Astrocyte (in vitro differentiated cells and primary cell): Measurements from ENCODE around the gene GOLGA8B.

Experiments
- EZH2 ChIP-seq: IDR thresholded peaks from 2 replicates; pipeline ENCODE4 v1.6.1; 2012; ENCODE audit warnings: mild to moderate bottlenecking, low read length, inconsistent platforms; ENCODE audit not compliant: insufficient read depth
- TF ChIP-seq, protein P1 (sequence below): IDR thresholded peaks from 2 replicates; pipeline ENCODE4 v1.5.1; 2011; ENCODE audit warnings: low read depth, mild to moderate bottlenecking, inconsistent platforms, low read length, moderate library complexity; ENCODE audit not compliant: insufficient read depth

DNA sequence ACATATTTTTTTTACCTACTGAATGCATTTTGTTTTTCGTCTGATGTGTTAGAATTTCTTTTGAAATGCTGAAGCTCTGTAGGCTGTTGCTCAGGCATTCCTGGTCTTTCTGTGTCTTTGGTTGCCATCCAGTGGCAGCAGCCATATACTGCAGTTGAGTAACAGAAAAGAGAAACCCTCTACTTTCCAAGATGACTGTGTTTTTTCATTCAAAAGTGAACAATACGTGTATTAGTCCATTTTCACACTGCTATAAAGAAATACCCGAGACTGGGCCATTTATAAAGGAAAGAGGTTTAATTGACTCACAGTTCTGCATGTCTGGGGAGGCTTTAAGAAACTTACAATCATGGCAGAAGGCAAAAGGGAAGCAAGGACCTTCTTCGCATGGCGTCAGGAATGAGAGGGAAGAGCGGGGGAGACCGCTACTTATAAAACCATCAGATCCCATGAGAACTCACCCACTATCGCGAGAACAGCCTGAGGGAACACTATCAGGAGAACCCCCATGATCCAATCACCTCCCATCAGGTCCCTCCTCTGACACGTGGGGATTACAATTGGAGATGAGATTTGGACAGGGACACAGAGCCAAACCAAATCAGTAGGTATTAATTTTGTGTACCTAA lies 4.7 kb upstream of the GOLGA8B start:
- TF ChIP-seq, protein P1, sequence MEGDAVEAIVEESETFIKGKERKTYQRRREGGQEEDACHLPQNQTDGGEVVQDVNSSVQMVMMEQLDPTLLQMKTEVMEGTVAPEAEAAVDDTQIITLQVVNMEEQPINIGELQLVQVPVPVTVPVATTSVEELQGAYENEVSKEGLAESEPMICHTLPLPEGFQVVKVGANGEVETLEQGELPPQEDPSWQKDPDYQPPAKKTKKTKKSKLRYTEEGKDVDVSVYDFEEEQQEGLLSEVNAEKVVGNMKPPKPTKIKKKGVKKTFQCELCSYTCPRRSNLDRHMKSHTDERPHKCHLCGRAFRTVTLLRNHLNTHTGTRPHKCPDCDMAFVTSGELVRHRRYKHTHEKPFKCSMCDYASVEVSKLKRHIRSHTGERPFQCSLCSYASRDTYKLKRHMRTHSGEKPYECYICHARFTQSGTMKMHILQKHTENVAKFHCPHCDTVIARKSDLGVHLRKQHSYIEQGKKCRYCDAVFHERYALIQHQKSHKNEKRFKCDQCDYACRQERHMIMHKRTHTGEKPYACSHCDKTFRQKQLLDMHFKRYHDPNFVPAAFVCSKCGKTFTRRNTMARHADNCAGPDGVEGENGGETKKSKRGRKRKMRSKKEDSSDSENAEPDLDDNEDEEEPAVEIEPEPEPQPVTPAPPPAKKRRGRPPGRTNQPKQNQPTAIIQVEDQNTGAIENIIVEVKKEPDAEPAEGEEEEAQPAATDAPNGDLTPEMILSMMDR, result peak; percentile 88
- TF ChIP-seq EZH2, result no peak
